HG02885 (cell line): ENCODE measurements around the gene SPAG17.
A peak's percentile ranks its signal among the peaks of the same experiment; 100 is the strongest.

Experiments
- ATAC-seq: cut with Tn5 transposase; IDR thresholded peaks from one replicate; pipeline ENCODE4 v1.9.1; 2021; ENCODE audit warnings: mild to moderate bottlenecking; ENCODE audit not compliant: unreplicated experiment, poor library complexity

Gene SPAG17

GRCh38 chr1:118084400-118084799 is 100.6 kb downstream of the SPAG17 start:
- ATAC-seq, result no peak

GRCh38 chr1:118082984-118083383 is 102.0 kb downstream of the SPAG17 start:
- ATAC-seq, result no peak

GRCh38 chr1:118081387-118081786 is 103.6 kb downstream of the SPAG17 start:
- ATAC-seq, result peak; percentile 81

- no peak for ATAC-seq
These were observed 107.5 kb downstream of the SPAG17 start for GRCh38 chr1:118077331-118078045.

- no peak for ATAC-seq
These were observed 109.9 kb downstream of the SPAG17 start for GRCh38 chr1:118075116-118075515.

- ATAC-seq, result no peak
These were observed 111.2 kb downstream of the SPAG17 start for GRCh38 chr1:118073648-118074435.

GRCh38 chr1:118049981-118050380 is 135.0 kb downstream of the SPAG17 start:
- ATAC-seq, result no peak

- ATAC-seq, result no peak
These were observed 137.3 kb downstream of the SPAG17 start for GRCh38 chr1:118047650-118048224.

GRCh38 chr1:118047006-118047649 is 137.9 kb downstream of the SPAG17 start:
- no peak for ATAC-seq

- no peak for ATAC-seq
These were observed 141.4 kb downstream of the SPAG17 start for GRCh38 chr1:118043624-118044023.

GRCh38 chr1:118042501-118042900 is 142.5 kb downstream of the SPAG17 start:
- ATAC-seq, result no peak

GRCh38 chr1:118039170-118039569 is 145.9 kb downstream of the SPAG17 start:
- ATAC-seq, result no peak

GRCh38 chr1:118032883-118033282 is 152.1 kb downstream of the SPAG17 start:
- ATAC-seq, result no peak

GRCh38 chr1:118028267-118028666 is 156.8 kb downstream of the SPAG17 start:
- no peak for ATAC-seq

- ATAC-seq, result no peak
These were observed 161.8 kb downstream of the SPAG17 start for GRCh38 chr1:118023199-118023598.

GRCh38 chr1:118021668-118022067 is 163.4 kb downstream of the SPAG17 start:
- ATAC-seq, result no peak

- no peak for ATAC-seq
These were observed 167.0 kb downstream of the SPAG17 start for GRCh38 chr1:118018060-118018459.

- ATAC-seq, result no peak
These were observed 171.1 kb downstream of the SPAG17 start for GRCh38 chr1:118013938-118014337.

GRCh38 chr1:118013336-118013735 is 171.7 kb downstream of the SPAG17 start:
- no peak for ATAC-seq

- no peak for ATAC-seq
These were observed 172.4 kb downstream of the SPAG17 start for GRCh38 chr1:118012515-118013124.
